PC-3 (cell line): ENCODE measurements around the gene IL19. TPM values are rescaled to one million over a fixed set of nuclear protein-coding genes. Genes with fewer than 3 reads are reported as not detected.

Experiments
- ATAC-seq: fragments of 200-7000 bp; cut with Tn5 transposase; 2 replicates; pipeline ENCODE4 v1.9.1; 2020; ENCODE audit warnings: mild to moderate bottlenecking, moderate library complexity
- BruUV-seq: library from RNA; stranded (reverse); fragments of 400-500 nt; replicated peaks from 2 replicates; lab custom pipeline; 2021; lab: Mats Ljungman, UMichigan
- CTCF ChIA-PET: fragments of 300-600 bp; sonication (Branson Sonifier 250); formaldehyde crosslinking; loops from one replicate; lab custom pipeline; 2022; ENCODE audit warnings: antibody characterized with exemption; lab: Charles Lee
- POLR2A ChIA-PET: fragments of 300-600 bp; sonication (Branson Sonifier 250); formaldehyde crosslinking; loops from one replicate; lab custom pipeline; 2022; ENCODE audit warnings: antibody characterized with exemption; ENCODE audit not compliant: unreplicated experiment; lab: Charles Lee
- DNase-seq: peaks from one replicate; pipeline ENCODE4 v3.0.0-alpha.2; 2015
- H2AFZ ChIP-seq: fragments of 300-600 bp; sonication (generic); 2 replicates; pipeline ENCODE4 v1.6.0; 2016; ENCODE audit warnings: antibody characterized with exemption, low read length
- H3F3A ChIP-seq: fragments of 300-600 bp; sonication (generic); one replicate; pipeline ENCODE4 v1.6.0; 2017; ENCODE audit warnings: antibody characterized with exemption, low read length, control low read depth, mild to moderate bottlenecking; ENCODE audit not compliant: unreplicated experiment
- H3K27ac ChIP-seq: fragments of 300-600 bp; sonication (generic); 2 replicates; pipeline ENCODE4 v1.5.1; 2016; ENCODE audit warnings: mild to moderate bottlenecking, low read length
- H3K27me3 ChIP-seq: fragments of 300-600 bp; sonication (generic); 2 replicates; pipeline ENCODE4 v1.6.1; 2016; ENCODE audit warnings: low read length, mixed read lengths
- H3K36me3 ChIP-seq: fragments of 300-600 bp; sonication (generic); 2 replicates; pipeline ENCODE4 v1.6.1; 2016; ENCODE audit warnings: low read depth, mixed run types, low read length, mixed read lengths
- H3K4me1 ChIP-seq: fragments of 300-600 bp; sonication (generic); 2 replicates; pipeline ENCODE4 v1.5.1; 2016; ENCODE audit warnings: low read length; ENCODE audit not compliant: insufficient read depth
- H3K4me2 ChIP-seq: fragments of 300-600 bp; sonication (generic); 2 replicates; pipeline ENCODE4 v1.6.0; 2016; ENCODE audit warnings: low read length
- H3K4me3 ChIP-seq: fragments of 300-600 bp; sonication (generic); 2 replicates; pipeline ENCODE4 v1.5.1; 2016; ENCODE audit warnings: mild to moderate bottlenecking, low read length, mixed read lengths
- H3K79me2 ChIP-seq: fragments of 300-600 bp; sonication (generic); 2 replicates; pipeline ENCODE4 v1.6.1; 2017; ENCODE audit warnings: low read length, mixed read lengths
- H3K9ac ChIP-seq: fragments of 300-600 bp; sonication (generic); 2 replicates; pipeline ENCODE4 v1.6.0; 2016; ENCODE audit warnings: mild to moderate bottlenecking, low read length
- H3K9me2 ChIP-seq: fragments of 300-600 bp; sonication (generic); replicated peaks from 2 replicates; pipeline ENCODE4 v1.6.1; 2016; ENCODE audit warnings: mixed run types, low read length, mixed read lengths
- H3K9me3 ChIP-seq: fragments of 300-600 bp; sonication (generic); 2 replicates; pipeline ENCODE4 v1.6.1; 2016; ENCODE audit warnings: low read length, mixed read lengths
- H4K20me1 ChIP-seq: fragments of 300-600 bp; sonication (generic); 2 replicates; pipeline ENCODE4 v1.6.1; 2016; ENCODE audit warnings: low read length, mixed read lengths
- EZH2 ChIP-seq: fragments of 300-600 bp; sonication (generic); IDR thresholded peaks from one replicate; pipeline ENCODE4 v1.6.1; 2017; ENCODE audit warnings: antibody characterized with exemption, mild to moderate bottlenecking, low read length; ENCODE audit not compliant: unreplicated experiment
- EZH2phosphoT487 ChIP-seq: fragments of 300-600 bp; sonication (generic); IDR thresholded peaks from 2 replicates; pipeline ENCODE4 v1.6.1; 2018; ENCODE audit warnings: mild to moderate bottlenecking, antibody characterized with exemption, low read length, borderline replicate concordance
- intact Hi-C: fragments of 100-400 bp; cut with micrococcal nuclease; formaldehyde crosslinking; loops from 2 replicates; pipeline ENCODE4 v1.9.0; 2023
- total RNA-seq: library from RNA; depleted of rRNA; stranded (reverse); fragments of >200 nt; gene quantifications from 2 replicates; pipeline ENCODE4 v1.2.3, GENCODE V29; 2014
- TF ChIP-seq, protein P1 (sequence below): fragments of 300-600 bp; sonication (generic); conservative IDR thresholded peaks from 2 replicates; pipeline ENCODE4 v1.5.1; 2017; ENCODE audit warnings: antibody characterized with exemption, low read depth, mild to moderate bottlenecking, low read length

IL19 gene
- total RNA-seq, 1 experiment from 2014 or later: not detected

- Histone ChIP-seq H3K27ac (no peak overlapping the region), H3F3A (no peaks in the 10 kb centered on the region), H3K9ac (no peak overlapping the region), H3K4me1 (0 out of 2 replicates have a peak, but pooled peaks cover 4% of the 10 kb centered on the region), H3K27me3 (peaks cover 28% of the 10 kb centered on the region), H3K9me2 (no peaks in the 10 kb centered on the region), H3K4me3 (no peak overlapping the region), H3K4me2 (no peak overlapping the region), H4K20me1 (no peaks in the 10 kb centered on the region), H3K36me3 (no peaks in the 10 kb centered on the region), H3K9me3 (no peaks in the 10 kb centered on the region), H2AFZ (no peak overlapping the region), H3K79me2 (no peaks in the 10 kb centered on the region)
- no peak for TF ChIP-seq EZH2phosphoT487
- TF ChIP-seq, protein P1, sequence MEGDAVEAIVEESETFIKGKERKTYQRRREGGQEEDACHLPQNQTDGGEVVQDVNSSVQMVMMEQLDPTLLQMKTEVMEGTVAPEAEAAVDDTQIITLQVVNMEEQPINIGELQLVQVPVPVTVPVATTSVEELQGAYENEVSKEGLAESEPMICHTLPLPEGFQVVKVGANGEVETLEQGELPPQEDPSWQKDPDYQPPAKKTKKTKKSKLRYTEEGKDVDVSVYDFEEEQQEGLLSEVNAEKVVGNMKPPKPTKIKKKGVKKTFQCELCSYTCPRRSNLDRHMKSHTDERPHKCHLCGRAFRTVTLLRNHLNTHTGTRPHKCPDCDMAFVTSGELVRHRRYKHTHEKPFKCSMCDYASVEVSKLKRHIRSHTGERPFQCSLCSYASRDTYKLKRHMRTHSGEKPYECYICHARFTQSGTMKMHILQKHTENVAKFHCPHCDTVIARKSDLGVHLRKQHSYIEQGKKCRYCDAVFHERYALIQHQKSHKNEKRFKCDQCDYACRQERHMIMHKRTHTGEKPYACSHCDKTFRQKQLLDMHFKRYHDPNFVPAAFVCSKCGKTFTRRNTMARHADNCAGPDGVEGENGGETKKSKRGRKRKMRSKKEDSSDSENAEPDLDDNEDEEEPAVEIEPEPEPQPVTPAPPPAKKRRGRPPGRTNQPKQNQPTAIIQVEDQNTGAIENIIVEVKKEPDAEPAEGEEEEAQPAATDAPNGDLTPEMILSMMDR: no peak
- no peak for TF ChIP-seq EZH2
- ATAC-seq (no peak), DNase-seq (no peak)
- CTCF ChIA-PET: no interaction called here
- POLR2A ChIA-PET: no interaction called here
- intact Hi-C loops: no loop called here
- BruUV-seq: no TSS peak
Measured at GRCh38 chr1:206779638-206780037, 9.1 kb downstream of the IL19 start.

- H3K79me2 ChIP-seq: no peaks in the 10 kb centered on the region
- no peak overlapping the region for H3K4me3 ChIP-seq
- H3F3A ChIP-seq: no peaks in the 10 kb centered on the region
- H3K9me3 ChIP-seq: no peaks in the 10 kb centered on the region
- H3K4me2 ChIP-seq: no peak overlapping the region
- no TSS peak for BruUV-seq
- H3K9me2 ChIP-seq: no peaks in the 10 kb centered on the region
- no peak overlapping the region for H2AFZ ChIP-seq
- ChIA-PET CTCF (no interaction called here), POLR2A (no interaction called here)
- no peaks in the 10 kb centered on the region for H3K36me3 ChIP-seq
- intact Hi-C loops: no loop called here
- ATAC-seq (no peak), DNase-seq (no peak)
- H3K4me1 ChIP-seq: 0 out of 2 replicates have a peak, but pooled peaks cover 4% of the 10 kb centered on the region
- H3K27me3 ChIP-seq: peaks cover 38% of the 10 kb centered on the region
- TF ChIP-seq EZH2: no peak
- TF ChIP-seq EZH2phosphoT487: no peak
- TF ChIP-seq, protein P1: no peak
- no peak overlapping the region for H3K9ac ChIP-seq
- no peak overlapping the region for H3K27ac ChIP-seq
- H4K20me1 ChIP-seq: no peaks in the 10 kb centered on the region
Measured at GRCh38 chr1:206782448-206782847, 11.9 kb downstream of the IL19 start.

DNA sequence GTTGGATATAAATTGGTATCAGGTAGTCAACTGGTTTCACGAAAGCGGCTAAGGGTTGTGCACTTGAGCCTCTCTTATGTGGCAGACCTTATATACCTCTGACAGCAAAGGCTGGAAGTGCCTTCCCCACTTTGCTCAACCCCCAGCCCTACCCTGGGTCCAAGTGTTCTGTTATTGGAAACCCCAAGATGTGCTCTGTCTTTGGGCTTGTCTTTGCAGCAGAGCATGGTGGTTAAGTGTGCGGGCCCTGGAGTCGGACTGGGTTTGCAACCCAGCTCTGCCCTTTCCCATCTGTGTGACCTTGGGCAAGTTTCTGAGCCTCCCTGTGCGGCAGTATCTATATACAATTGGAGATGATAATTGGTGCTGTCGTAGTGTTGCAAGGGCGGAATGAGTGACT, 12.9 kb downstream of the IL19 start:
- Histone ChIP-seq H3K4me1 (0 out of 2 replicates have a peak, but pooled peaks cover 4% of the 10 kb centered on the region), H3K36me3 (no peaks in the 10 kb centered on the region), H4K20me1 (no peaks in the 10 kb centered on the region), H3K4me3 (no peak overlapping the region), H2AFZ (no peak overlapping the region), H3K9me3 (no peaks in the 10 kb centered on the region), H3K27me3 (peaks cover 49% of the 10 kb centered on the region), H3K9me2 (no peaks in the 10 kb centered on the region), H3F3A (no peaks in the 10 kb centered on the region), H3K9ac (no peak overlapping the region), H3K4me2 (no peak overlapping the region), H3K79me2 (no peaks in the 10 kb centered on the region), H3K27ac (no peak overlapping the region)
- ChIA-PET POLR2A (no interaction called here), CTCF (no interaction called here)
- DNase-seq (no peak), ATAC-seq (no peak)
- intact Hi-C loops: no loop called here
- BruUV-seq: no TSS peak
- TF ChIP-seq EZH2phosphoT487 (no peak), EZH2 (no peak)
- TF ChIP-seq, protein P1: no peak
